ENCODE results near the gene HMMR. TPM values are rescaled to one million over a fixed set of nuclear protein-coding genes. Genes with fewer than 3 reads are reported as not detected.
A peak's percentile ranks its signal among the peaks of the same experiment; 100 is the strongest.

Gene HMMR
- total RNA-seq, 6 experiments from 2014 or later: 16.2 to 37.0 (median 32.5) TPM

- Mint-ChIP-seq H3K27me3 (ENCODE audit: insufficient read depth) (no peaks in the 10 kb centered on the region), H3K36me3 (ENCODE audit: low read depth) (no peaks in the 10 kb centered on the region), H3K4me1 (ENCODE audit: low read depth) (peaks cover 21% of the 10 kb centered on the region), H3K4me3 (no peak overlapping the region), H3K27ac (peak overlapping the region; percentile 3; the same call in 1 of the 2 replicates), H3K9me3 (no peaks in the 10 kb centered on the region)
- DNase-seq: peak; percentile 41
- TF ChIP-seq CTCF (IDR thresholded peaks at IDR 0.05): no peak
These were observed 35.9 kb downstream of the HMMR start for GRCh38 chr5:163496286-163496685.

- Mint-ChIP-seq H3K9me3 (no peaks in the 10 kb centered on the region), H3K4me3 (no peak overlapping the region), H3K4me1 (ENCODE audit: low read depth) (peaks cover 22% of the 10 kb centered on the region), H3K27ac (no peak overlapping the region), H3K36me3 (ENCODE audit: low read depth) (no peaks in the 10 kb centered on the region), H3K27me3 (ENCODE audit: insufficient read depth) (no peaks in the 10 kb centered on the region)
- TF ChIP-seq CTCF (IDR thresholded peaks at IDR 0.05): no peak
- no peak for DNase-seq
These were observed 36.9 kb downstream of the HMMR start for GRCh38 chr5:163497315-163497714.

GRCh38 chr5:163498886-163499285, 38.5 kb downstream of the HMMR start:
- Mint-ChIP-seq H3K4me3 (no peak overlapping the region), H3K27ac (peak overlapping the region; percentile 47), H3K4me1 (ENCODE audit: low read depth) (peaks cover 35% of the 10 kb centered on the region), H3K9me3 (no peaks in the 10 kb centered on the region), H3K36me3 (ENCODE audit: low read depth) (no peaks in the 10 kb centered on the region), H3K27me3 (ENCODE audit: insufficient read depth) (no peaks in the 10 kb centered on the region)
- peak; percentile 47 for DNase-seq
- TF ChIP-seq CTCF (IDR thresholded peaks at IDR 0.05): no peak

GRCh38 chr5:163502521-163502920, 42.1 kb downstream of the HMMR start:
- Mint-ChIP-seq H3K36me3 (ENCODE audit: low read depth) (no peaks in the 10 kb centered on the region), H3K9me3 (no peaks in the 10 kb centered on the region), H3K4me3 (peak overlapping the region; percentile 99), H3K27me3 (ENCODE audit: insufficient read depth) (no peaks in the 10 kb centered on the region; the same call in 1 of the 2 replicates), H3K27ac (peak overlapping the region; percentile 95), H3K4me1 (ENCODE audit: low read depth) (peaks cover 49% of the 10 kb centered on the region)
- TF ChIP-seq CTCF (IDR thresholded peaks at IDR 0.05): no peak
- no peak for DNase-seq

- Mint-ChIP-seq H3K9me3 (no peaks in the 10 kb centered on the region), H3K27ac (peak overlapping the region; percentile 95), H3K4me1 (ENCODE audit: low read depth) (peaks cover 57% of the 10 kb centered on the region), H3K36me3 (ENCODE audit: low read depth) (no peaks in the 10 kb centered on the region), H3K27me3 (ENCODE audit: insufficient read depth) (no peaks in the 10 kb centered on the region; the same call in 1 of the 2 replicates), H3K4me3 (peak overlapping the region; percentile 99)
- peak; percentile 62 for TF ChIP-seq CTCF (IDR thresholded peaks at IDR 0.05)
- peak; percentile 89 for DNase-seq
These were observed 43.0 kb downstream of the HMMR start for GRCh38 chr5:163503106-163504078.

All from HFFc6 (cell line).